MM.1S (cell line): ENCODE data around the gene KIF7.

ENCODE experiments used
- DNase-seq: peaks from one replicate; pipeline ENCODE4 v3.0.0-alpha.2; 2015
- H2AFZ ChIP-seq: fragments of 300-600 bp; sonication (generic); 2 replicates; pipeline ENCODE4 v1.6.0; 2016; ENCODE audit warnings: antibody characterized with exemption, low read length
- H3F3A ChIP-seq: fragments of 300-600 bp; sonication (generic); 2 replicates; pipeline ENCODE4 v1.6.1; 2016; ENCODE audit warnings: mild to moderate bottlenecking, antibody characterized with exemption, low read length, moderate library complexity, mixed read lengths; ENCODE audit not compliant: insufficient read depth
- H3K27ac ChIP-seq: fragments of 300-600 bp; sonication (generic); 2 replicates; pipeline ENCODE4 v1.5.1; 2016; ENCODE audit warnings: mild to moderate bottlenecking, low read length
- H3K27me3 ChIP-seq: fragments of 300-600 bp; sonication (generic); replicated peaks from 2 replicates; pipeline ENCODE4 v1.6.0; 2016; ENCODE audit warnings: low read length; ENCODE audit not compliant: insufficient read depth
- H3K36me3 ChIP-seq: fragments of 300-600 bp; sonication (generic); replicated peaks from 2 replicates; pipeline ENCODE4 v1.6.1; 2016; ENCODE audit warnings: mild to moderate bottlenecking, low read length, mixed read lengths; ENCODE audit not compliant: insufficient read depth
- H3K4me1 ChIP-seq: fragments of 300-600 bp; sonication (generic); 2 replicates; pipeline ENCODE4 v1.6.1; 2016; ENCODE audit warnings: low read length, mixed read lengths
- H3K4me2 ChIP-seq: fragments of 300-600 bp; sonication (generic); 2 replicates; pipeline ENCODE4 v1.6.0; 2016; ENCODE audit warnings: low read depth, low read length
- H3K4me3 ChIP-seq: fragments of 300-600 bp; sonication (generic); 2 replicates; pipeline ENCODE4 v1.5.1; 2016; ENCODE audit warnings: low read length, mixed read lengths
- H3K79me2 ChIP-seq: fragments of 300-600 bp; sonication (generic); 2 replicates; pipeline ENCODE4 v1.6.1; 2016; ENCODE audit warnings: mixed run types, low read length, mixed read lengths
- H3K9ac ChIP-seq: fragments of 300-600 bp; sonication (generic); 2 replicates; pipeline ENCODE4 v1.6.1; 2016; ENCODE audit warnings: low read length, mixed read lengths
- H3K9me2 ChIP-seq: fragments of 300-600 bp; sonication (generic); replicated peaks from 2 replicates; pipeline ENCODE4 v1.6.1; 2016; ENCODE audit warnings: mild to moderate bottlenecking, low read length, mixed read lengths; ENCODE audit not compliant: insufficient read depth
- H3K9me3 ChIP-seq: fragments of 300-600 bp; sonication (generic); replicated peaks from 2 replicates; pipeline ENCODE4 v1.6.1; 2016; ENCODE audit warnings: mild to moderate bottlenecking, low read length, mixed read lengths; ENCODE audit not compliant: insufficient read depth
- H4K20me1 ChIP-seq: fragments of 300-600 bp; sonication (generic); 2 replicates; pipeline ENCODE4 v1.6.1; 2016; ENCODE audit warnings: mild to moderate bottlenecking, low read length, moderate library complexity, mixed read lengths; ENCODE audit not compliant: insufficient read depth
- CTCF ChIP-seq: fragments of 300-600 bp; sonication (generic); IDR thresholded peaks from 2 replicates; pipeline ENCODE4 v1.5.1; 2016; ENCODE audit warnings: antibody characterized with exemption, low read length, mixed read lengths
- EZH2 ChIP-seq: fragments of 300-600 bp; sonication (generic); optimal IDR thresholded peaks from 2 replicates; pipeline ENCODE3; 2017; ENCODE audit warnings: low read depth, mild to moderate bottlenecking, antibody characterized with exemption, low read length, mixed read lengths
- EZH2phosphoT487 ChIP-seq: fragments of 300-600 bp; sonication (generic); IDR thresholded peaks from 2 replicates; pipeline ENCODE4 v1.6.1; 2018; ENCODE audit warnings: antibody characterized with exemption, low read length

The KIF7 gene

GRCh38 chr15:89647191-89647851 is 7.9 kb downstream of the KIF7 start:
- H4K20me1 ChIP-seq = no peaks in the 10 kb centered on the region
- H3K9me2 ChIP-seq = no peaks in the 10 kb centered on the region
- DNase-seq = peak; percentile 57
- H3K4me1 ChIP-seq = peaks cover 3% of the 10 kb centered on the region; the same call in 1 of the 2 replicates
- H3F3A ChIP-seq = no peaks in the 10 kb centered on the region
- no peaks in the 10 kb centered on the region for H3K27me3 ChIP-seq
- no peaks in the 10 kb centered on the region for H3K36me3 ChIP-seq
- peak overlapping the region; percentile 58; the same call in 1 of the 2 replicates for H2AFZ ChIP-seq
- H3K4me2 ChIP-seq = peak overlapping the region; percentile 81
- no peaks in the 10 kb centered on the region for H3K9me3 ChIP-seq
- TF ChIP-seq EZH2phosphoT487 (no peak), CTCF (peak; percentile 92)
- no peak overlapping the region for H3K27ac ChIP-seq
- peak overlapping the region; percentile 34; the same call in 1 of the 2 replicates for H3K4me3 ChIP-seq
- H3K79me2 ChIP-seq = no peaks in the 10 kb centered on the region
- H3K9ac ChIP-seq = no peak overlapping the region

GRCh38 chr15:89646416-89647141 is 8.7 kb downstream of the KIF7 start:
- Histone ChIP-seq H3K27ac (no peak overlapping the region), H3K27me3 (no peaks in the 10 kb centered on the region), H3K9ac (no peak overlapping the region), H3K79me2 (no peaks in the 10 kb centered on the region), H3K9me2 (no peaks in the 10 kb centered on the region), H3K9me3 (no peaks in the 10 kb centered on the region), H3K4me1 (peaks cover 3% of the 10 kb centered on the region; the same call in 1 of the 2 replicates), H2AFZ (no peak overlapping the region), H3K36me3 (no peaks in the 10 kb centered on the region), H3K4me3 (no peak overlapping the region), H4K20me1 (no peaks in the 10 kb centered on the region), H3F3A (no peaks in the 10 kb centered on the region), H3K4me2 (no peak overlapping the region)
- no peak for TF ChIP-seq EZH2
- TF ChIP-seq CTCF = no peak
- no peak for TF ChIP-seq EZH2phosphoT487
- DNase-seq = no peak

GRCh38 chr15:89645680-89646079 is 9.6 kb downstream of the KIF7 start:
- H3K9me2 ChIP-seq = no peaks in the 10 kb centered on the region
- H3F3A ChIP-seq = no peaks in the 10 kb centered on the region
- TF ChIP-seq EZH2phosphoT487 (no peak), EZH2 (no peak), CTCF (no peak)
- peaks cover 3% of the 10 kb centered on the region; the same call in 1 of the 2 replicates for H3K4me1 ChIP-seq
- H3K79me2 ChIP-seq = no peaks in the 10 kb centered on the region
- no peak overlapping the region for H3K4me3 ChIP-seq
- DNase-seq = no peak
- H3K36me3 ChIP-seq = no peaks in the 10 kb centered on the region
- H3K27ac ChIP-seq = no peak overlapping the region
- no peaks in the 10 kb centered on the region for H3K27me3 ChIP-seq
- no peak overlapping the region for H3K4me2 ChIP-seq
- H2AFZ ChIP-seq = no peak overlapping the region
- H3K9ac ChIP-seq = no peak overlapping the region
- no peaks in the 10 kb centered on the region for H4K20me1 ChIP-seq
- no peaks in the 10 kb centered on the region for H3K9me3 ChIP-seq
